A549 (cell line): ENCODE measurements around the gene S1PR1. TPM values are rescaled to one million over a fixed set of nuclear protein-coding genes. Genes with fewer than 3 reads are reported as not detected.

Source experiments
- ATAC-seq, 2 experiments: fragments of 200-7000 bp in 1 of 2; fragments of >200 bp in 1 of 2; cut with Nextera tagmentation in 1 of 2; cut with Tn5 transposase in 1 of 2; 3 replicates each; pipeline versions ENCODE4 v1.8.0 to v1.9.1; 2018 to 2020; ENCODE audit warnings: mild to moderate bottlenecking in 1 of 2, moderate library complexity in 1 of 2
- CTCF ChIA-PET: fragments of 300-600 bp; sonication (Branson Sonifier 250); formaldehyde crosslinking; extraction: SDS; loops from one replicate; lab custom pipeline; 2021; ENCODE audit warnings: antibody characterized with exemption, inconsistent platforms; lab: Yijun Ruan, JAX
- POLR2A ChIA-PET: fragments of 350-600 bp; formaldehyde crosslinking; extraction: SDS; loops from one replicate; lab custom pipeline; 2021; ENCODE audit warnings: antibody characterized with exemption, inconsistent platforms; lab: Yijun Ruan, JAX
- DNase-seq, 2 experiments: peaks; one replicate each; pipeline versions ENCODE4 v3.0.0 to v3.0.0-alpha.2; 2011 to 2016; ENCODE audit warnings: low read depth in 1 of 2, low spot score in 1 of 2
- FAIRE-seq: peaks from 2 replicates; lab custom pipeline; 2011; peaks lifted over from hg19 to GRCh38; lab: Jason Lieb, UNC
- H3K27ac ChIP-seq, 2 experiments: fragments of >200 bp; sonication (Bioruptor Twin); formaldehyde crosslinking; 3 replicates each; pipeline ENCODE4 v1.5.1; 2016 to 2017
- H3K4me1 ChIP-seq: fragments of >200 bp; sonication (Bioruptor Twin); formaldehyde crosslinking; 3 replicates; pipeline ENCODE4 v1.6.1; 2016
- H3K4me2 ChIP-seq: fragments of >200 bp; sonication (Bioruptor Twin); formaldehyde crosslinking; 3 replicates; pipeline ENCODE4 v1.6.1; 2016
- H3K4me3 ChIP-seq: fragments of >200 bp; sonication (Bioruptor Twin); formaldehyde crosslinking; 3 replicates; pipeline ENCODE4 v1.5.1; 2016
- H3K9me3 ChIP-seq: fragments of >200 bp; sonication (Bioruptor Twin); formaldehyde crosslinking; 3 replicates; pipeline ENCODE4 v1.6.1; 2016
- CBX2 ChIP-seq: fragments of 200-600 bp; sonication (generic); IDR thresholded peaks from 2 replicates; pipeline ENCODE4 v1.6.1; 2016; ENCODE audit warnings: low read depth, mild to moderate bottlenecking, borderline replicate concordance
- CBX8 ChIP-seq: fragments of 200-600 bp; sonication (generic); IDR thresholded peaks from 2 replicates; pipeline ENCODE4 v1.6.1; 2016
- CEBPB ChIP-seq, 2 experiments: fragments of >200 bp in 1 of 2; sonication (Bioruptor Twin) in 1 of 2; formaldehyde crosslinking in 1 of 2; IDR thresholded peaks; 2 replicates each; pipeline ENCODE4 v1.6.1; 2012 to 2016
- CHD2 ChIP-seq: fragments of 150-350 bp; IDR thresholded peaks from 2 replicates; pipeline ENCODE4 v1.6.1; 2014; ENCODE audit warnings: low read length; ENCODE audit not compliant: partially characterized antibody
- CHD4 ChIP-seq: fragments of 200-600 bp; sonication (generic); IDR thresholded peaks from 2 replicates; pipeline ENCODE4 v1.6.1; 2016; ENCODE audit warnings: antibody characterized with exemption, mild to moderate bottlenecking, borderline replicate concordance
- EHMT2 ChIP-seq: fragments of 200-600 bp; sonication (generic); IDR thresholded peaks from 2 replicates; pipeline ENCODE4 v1.6.1; 2016; ENCODE audit warnings: antibody characterized with exemption, low read depth, mild to moderate bottlenecking, moderate library complexity
- FOSL2 ChIP-seq, 2 experiments: fragments of 450-650 bp in 1 of 2; fragments of >200 bp in 1 of 2; sonication (Bioruptor Twin) in 1 of 2; formaldehyde crosslinking; IDR thresholded peaks; 2 replicates each; pipeline versions ENCODE4 v1.5.0 to v1.6.1; 2016 to 2020; ENCODE audit warnings: mild to moderate bottlenecking in 1 of 2, moderate library complexity in 1 of 2
- HEYL ChIP-seq: fragments of 250-450 bp; sonication (Bioruptor Pico); IDR thresholded peaks from 2 replicates; pipeline ENCODE4 v1.8.0; 2021; ENCODE audit warnings: mild to moderate bottlenecking, moderate library complexity
- HOXB13 ChIP-seq: fragments of 250-450 bp; sonication (Bioruptor Pico); IDR thresholded peaks from 2 replicates; pipeline ENCODE4 v1.5.0; 2020; ENCODE audit warnings: low read depth, mild to moderate bottlenecking, moderate library complexity
- HOXB5 ChIP-seq: fragments of 250-450 bp; sonication (Bioruptor Pico); IDR thresholded peaks from 2 replicates; pipeline ENCODE4 v1.5.0; 2020; ENCODE audit warnings: mild to moderate bottlenecking, moderate library complexity
- JUNB ChIP-seq: fragments of >200 bp; sonication (Bioruptor Twin); formaldehyde crosslinking; IDR thresholded peaks from 2 replicates; pipeline ENCODE4 v1.6.1; 2016
- KDM5A ChIP-seq: fragments of 200-600 bp; sonication (generic); IDR thresholded peaks from 2 replicates; pipeline ENCODE4 v1.6.1; 2016; ENCODE audit warnings: antibody characterized with exemption, mild to moderate bottlenecking
- MAZ ChIP-seq: fragments of 150-350 bp; IDR thresholded peaks from 2 replicates; pipeline ENCODE4 v1.6.1; 2014; ENCODE audit warnings: antibody characterized with exemption, low read depth, low read length, borderline replicate concordance
- MYC ChIP-seq: IDR thresholded peaks from 2 replicates; pipeline ENCODE4 v1.6.1; 2012; ENCODE audit warnings: mild to moderate bottlenecking, inconsistent platforms, low read length, improper control_type of control experiment, borderline replicate concordance
- RAD21 ChIP-seq, 2 experiments: fragments of >200 bp in 1 of 2; sonication (Bioruptor Twin) in 1 of 2; formaldehyde crosslinking in 1 of 2; IDR thresholded peaks in 1 of 2; conservative IDR thresholded peaks in 1 of 2; 2 replicates in 1 of 2; 3 replicates in 1 of 2; pipeline ENCODE4 v1.6.1; 2012 to 2018; ENCODE audit warnings: inconsistent platforms in 1 of 2
- SMC3 ChIP-seq: fragments of >200 bp; sonication (Bioruptor Twin); formaldehyde crosslinking; IDR thresholded peaks from 3 replicates; pipeline ENCODE4 v1.6.1; 2018; ENCODE audit warnings: inconsistent platforms
- TP53 ChIP-seq: fragments of 250-450 bp; sonication (Bioruptor Pico); IDR thresholded peaks from 2 replicates; pipeline ENCODE4 v1.5.0; 2021; ENCODE audit warnings: mild to moderate bottlenecking, moderate library complexity
- ZNF302 ChIP-seq: fragments of 250-450 bp; sonication (Bioruptor Pico); IDR thresholded peaks from 2 replicates; pipeline ENCODE4 v1.9.0; 2021; ENCODE audit warnings: inconsistent platforms, mild to moderate bottlenecking, moderate library complexity
- WGBS: methylation state at CpG from one replicate; pipeline ENCODE4 v1.1.6; 2017; ENCODE audit errors: missing lambda C conversion rate; 5-methylcytosine and 5-hydroxymethylcytosine counted together
- polyA plus RNA-seq, 4 experiments: library from polyadenylated mRNA; depleted of rRNA in 3 of 4; stranded (reverse); fragments of >200 nt; fragmentation: RNase III in 1 of 4; extraction: RNeasy Plus Mini Kit Qiagen cat#74134 plus additional on column Dnase treatment in 1 of 4; gene quantifications; 2 replicates in 3 of 4; 3 replicates in 1 of 4; pipeline ENCODE4 v1.2.3, GENCODE V29; 2011 to 2017
- TF ChIP-seq, protein P1 (sequence below): fragments of 200-600 bp; sonication (generic); IDR thresholded peaks from 2 replicates; pipeline ENCODE4 v1.6.1; 2016; ENCODE audit warnings: antibody characterized with exemption, mild to moderate bottlenecking, moderate library complexity
- TF ChIP-seq, protein P2 (sequence below): fragments of 450-650 bp; IDR thresholded peaks from 2 replicates; pipeline ENCODE4 v1.6.1; 2014; ENCODE audit warnings: antibody characterized with exemption
- TF ChIP-seq, protein P3 (sequence below): fragments of 250-450 bp; sonication (Bioruptor Pico); IDR thresholded peaks from 2 replicates; pipeline ENCODE4 v1.5.0; 2020; ENCODE audit warnings: low read depth, mild to moderate bottlenecking, moderate library complexity
- TF ChIP-seq, protein P4 (sequence below): fragments of >200 bp; sonication (Bioruptor Twin); formaldehyde crosslinking; IDR thresholded peaks from 3 replicates; pipeline ENCODE4 v1.5.1; 2016

The S1PR1 gene
- polyA plus RNA-seq, 2 of the 4 experiments (the other 2 are of a cell fraction) = 0.06 TPM; not detected in 1

DNA sequence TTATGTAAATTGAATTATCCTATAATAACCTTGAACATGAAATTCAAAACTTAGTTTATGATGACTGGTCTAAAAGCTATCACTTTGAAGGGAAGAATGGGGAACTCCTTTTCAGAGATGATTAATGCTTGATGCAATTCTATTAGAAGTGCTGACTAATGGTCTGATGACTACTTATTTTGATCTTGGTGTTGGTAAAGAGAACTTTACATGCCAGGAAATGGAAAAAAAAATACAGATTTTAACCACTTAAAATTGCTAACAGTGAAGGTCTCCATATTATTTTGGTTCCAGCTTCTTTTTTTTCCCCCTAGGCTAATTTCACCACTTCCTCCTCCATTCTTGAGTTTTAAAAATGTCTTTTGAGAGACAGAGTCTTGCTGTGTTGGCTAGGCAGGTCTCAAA, 22.9 kb downstream of the S1PR1 start (continued):
- TF ChIP-seq FOSL2 (IDR thresholded peaks at IDR 0.05) (peak; percentile 39; the same call in 1 of the 2 replicates), FOSL2 (CRISPR knock-in tag; IDR thresholded peaks at IDR 0.05) (peak; percentile 71), KDM5A (no peak), HEYL (CRISPR knock-in tag) (no peak), CEBPB (IDR thresholded peaks at IDR 0.05) (peak; percentile 15 to 16; a peak in 1 of 4 replicates), CBX8 (no peak)
- TF ChIP-seq, protein P1, sequence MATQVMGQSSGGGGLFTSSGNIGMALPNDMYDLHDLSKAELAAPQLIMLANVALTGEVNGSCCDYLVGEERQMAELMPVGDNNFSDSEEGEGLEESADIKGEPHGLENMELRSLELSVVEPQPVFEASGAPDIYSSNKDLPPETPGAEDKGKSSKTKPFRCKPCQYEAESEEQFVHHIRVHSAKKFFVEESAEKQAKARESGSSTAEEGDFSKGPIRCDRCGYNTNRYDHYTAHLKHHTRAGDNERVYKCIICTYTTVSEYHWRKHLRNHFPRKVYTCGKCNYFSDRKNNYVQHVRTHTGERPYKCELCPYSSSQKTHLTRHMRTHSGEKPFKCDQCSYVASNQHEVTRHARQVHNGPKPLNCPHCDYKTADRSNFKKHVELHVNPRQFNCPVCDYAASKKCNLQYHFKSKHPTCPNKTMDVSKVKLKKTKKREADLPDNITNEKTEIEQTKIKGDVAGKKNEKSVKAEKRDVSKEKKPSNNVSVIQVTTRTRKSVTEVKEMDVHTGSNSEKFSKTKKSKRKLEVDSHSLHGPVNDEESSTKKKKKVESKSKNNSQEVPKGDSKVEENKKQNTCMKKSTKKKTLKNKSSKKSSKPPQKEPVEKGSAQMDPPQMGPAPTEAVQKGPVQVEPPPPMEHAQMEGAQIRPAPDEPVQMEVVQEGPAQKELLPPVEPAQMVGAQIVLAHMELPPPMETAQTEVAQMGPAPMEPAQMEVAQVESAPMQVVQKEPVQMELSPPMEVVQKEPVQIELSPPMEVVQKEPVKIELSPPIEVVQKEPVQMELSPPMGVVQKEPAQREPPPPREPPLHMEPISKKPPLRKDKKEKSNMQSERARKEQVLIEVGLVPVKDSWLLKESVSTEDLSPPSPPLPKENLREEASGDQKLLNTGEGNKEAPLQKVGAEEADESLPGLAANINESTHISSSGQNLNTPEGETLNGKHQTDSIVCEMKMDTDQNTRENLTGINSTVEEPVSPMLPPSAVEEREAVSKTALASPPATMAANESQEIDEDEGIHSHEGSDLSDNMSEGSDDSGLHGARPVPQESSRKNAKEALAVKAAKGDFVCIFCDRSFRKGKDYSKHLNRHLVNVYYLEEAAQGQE = no peak

DNA sequence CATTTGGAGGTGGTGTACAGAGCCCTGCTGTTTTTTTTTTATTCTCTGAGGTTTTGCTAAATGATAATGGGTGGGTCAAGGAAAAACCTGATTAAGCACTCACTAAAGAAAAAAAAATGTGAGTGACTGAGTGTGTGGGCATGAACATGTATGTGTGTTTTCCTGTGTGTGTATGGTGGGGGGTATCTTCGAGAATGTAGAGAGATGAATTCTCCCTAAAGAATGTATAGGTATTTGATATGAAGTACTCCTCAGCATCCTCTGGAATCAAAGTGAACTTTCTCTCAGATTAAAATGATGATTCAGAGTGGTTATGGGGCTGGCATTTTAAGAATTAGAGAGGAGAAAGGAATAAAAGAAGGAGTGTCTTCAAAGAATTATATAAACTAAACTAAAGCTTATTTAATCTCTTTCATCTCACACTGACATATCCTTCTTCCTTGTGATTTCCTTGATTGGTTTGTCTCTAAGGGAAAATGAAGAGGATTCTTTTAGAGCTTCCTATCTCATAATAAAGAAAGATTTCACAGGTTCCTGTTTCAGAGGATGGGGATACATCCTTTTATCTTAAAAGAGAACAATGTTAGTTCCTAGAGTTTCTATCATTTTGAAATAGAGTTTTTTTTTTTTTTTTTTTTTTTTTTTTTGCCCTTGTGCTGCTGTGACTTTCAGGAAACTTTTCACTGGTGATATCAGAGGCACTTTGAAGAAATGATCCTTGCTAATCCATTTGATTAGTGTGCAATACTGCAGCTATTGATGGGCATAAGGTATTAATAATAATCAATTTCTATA, 23.9 kb downstream of the S1PR1 start:
- no peak overlapping the region for H3K4me3 ChIP-seq
- CTCF ChIA-PET = no interaction called here
- 0% methylated on average over 1 of the region's 1 CpG for WGBS
- POLR2A ChIA-PET = no interaction called here
- no peak for FAIRE-seq
- H3K9me3 ChIP-seq = no peaks in the 10 kb centered on the region
- peak overlapping the region; percentile 37; the same call in 2 of the 3 replicates for H3K4me2 ChIP-seq
- peaks cover 37% of the 10 kb centered on the region for H3K4me1 ChIP-seq
- peak overlapping the region; percentile 54 to 88 for H3K27ac ChIP-seq
- ATAC-seq = no peak
- DNase-seq = no peak
- no peak for TF ChIP-seq CHD2
- TF ChIP-seq FOSL2 (IDR thresholded peaks at IDR 0.05) = no peak
- TF ChIP-seq FOSL2 (CRISPR knock-in tag; IDR thresholded peaks at IDR 0.05) = no peak
- TF ChIP-seq SMC3 = no peak
- TF ChIP-seq, all 56 proteins: peak for 0

DNA sequence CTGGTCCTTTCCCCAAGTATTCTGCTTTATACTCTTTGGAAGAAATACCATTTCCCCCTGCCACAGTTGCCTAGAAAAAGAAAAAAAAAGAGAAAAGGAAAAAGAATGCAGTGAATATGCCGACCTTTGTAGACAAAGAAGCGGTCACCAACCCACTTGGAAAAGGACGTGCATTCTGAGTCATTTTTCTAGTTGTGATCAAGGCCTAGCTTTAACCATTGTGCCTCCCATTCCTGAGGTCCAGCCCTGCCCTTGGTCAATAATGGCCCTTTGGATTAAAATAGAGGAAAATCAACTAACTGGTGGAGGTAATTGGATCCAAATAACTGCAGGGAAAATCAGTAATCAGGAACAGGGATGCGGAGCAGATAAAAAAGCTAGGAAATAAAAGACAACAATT, 24.8 kb downstream of the S1PR1 start:
- H3K4me2 ChIP-seq = no peak overlapping the region
- TF ChIP-seq, protein P2, sequence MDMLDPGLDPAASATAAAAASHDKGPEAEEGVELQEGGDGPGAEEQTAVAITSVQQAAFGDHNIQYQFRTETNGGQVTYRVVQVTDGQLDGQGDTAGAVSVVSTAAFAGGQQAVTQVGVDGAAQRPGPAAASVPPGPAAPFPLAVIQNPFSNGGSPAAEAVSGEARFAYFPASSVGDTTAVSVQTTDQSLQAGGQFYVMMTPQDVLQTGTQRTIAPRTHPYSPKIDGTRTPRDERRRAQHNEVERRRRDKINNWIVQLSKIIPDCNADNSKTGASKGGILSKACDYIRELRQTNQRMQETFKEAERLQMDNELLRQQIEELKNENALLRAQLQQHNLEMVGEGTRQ = no peak
- TF ChIP-seq MYC = no peak
- TF ChIP-seq, protein P1 = no peak
- no peak for TF ChIP-seq EHMT2
- no peak for TF ChIP-seq RAD21 (conservative IDR thresholded peaks at IDR 0.05 in 1 of 2, IDR thresholded peaks at IDR 0.05 in 1 of 2)
- TF ChIP-seq MAZ = no peak
- no peak for TF ChIP-seq HOXB13
- TF ChIP-seq, protein P3, sequence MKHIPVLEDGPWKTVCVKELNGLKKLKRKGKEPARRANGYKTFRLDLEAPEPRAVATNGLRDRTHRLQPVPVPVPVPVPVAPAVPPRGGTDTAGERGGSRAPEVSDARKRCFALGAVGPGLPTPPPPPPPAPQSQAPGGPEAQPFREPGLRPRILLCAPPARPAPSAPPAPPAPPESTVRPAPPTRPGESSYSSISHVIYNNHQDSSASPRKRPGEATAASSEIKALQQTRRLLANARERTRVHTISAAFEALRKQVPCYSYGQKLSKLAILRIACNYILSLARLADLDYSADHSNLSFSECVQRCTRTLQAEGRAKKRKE (CRISPR knock-in tag) = no peak
- TF ChIP-seq HOXB5 (CRISPR knock-in tag) = no peak
- no peak for TF ChIP-seq CHD4
- no peak for TF ChIP-seq JUNB
- TF ChIP-seq TP53 (CRISPR knock-in tag) = no peak
- no peak for TF ChIP-seq CBX2
- TF ChIP-seq, protein P4, sequence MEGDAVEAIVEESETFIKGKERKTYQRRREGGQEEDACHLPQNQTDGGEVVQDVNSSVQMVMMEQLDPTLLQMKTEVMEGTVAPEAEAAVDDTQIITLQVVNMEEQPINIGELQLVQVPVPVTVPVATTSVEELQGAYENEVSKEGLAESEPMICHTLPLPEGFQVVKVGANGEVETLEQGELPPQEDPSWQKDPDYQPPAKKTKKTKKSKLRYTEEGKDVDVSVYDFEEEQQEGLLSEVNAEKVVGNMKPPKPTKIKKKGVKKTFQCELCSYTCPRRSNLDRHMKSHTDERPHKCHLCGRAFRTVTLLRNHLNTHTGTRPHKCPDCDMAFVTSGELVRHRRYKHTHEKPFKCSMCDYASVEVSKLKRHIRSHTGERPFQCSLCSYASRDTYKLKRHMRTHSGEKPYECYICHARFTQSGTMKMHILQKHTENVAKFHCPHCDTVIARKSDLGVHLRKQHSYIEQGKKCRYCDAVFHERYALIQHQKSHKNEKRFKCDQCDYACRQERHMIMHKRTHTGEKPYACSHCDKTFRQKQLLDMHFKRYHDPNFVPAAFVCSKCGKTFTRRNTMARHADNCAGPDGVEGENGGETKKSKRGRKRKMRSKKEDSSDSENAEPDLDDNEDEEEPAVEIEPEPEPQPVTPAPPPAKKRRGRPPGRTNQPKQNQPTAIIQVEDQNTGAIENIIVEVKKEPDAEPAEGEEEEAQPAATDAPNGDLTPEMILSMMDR = no peak
- TF ChIP-seq ZNF302 (CRISPR knock-in tag) = no peak

More for the DNA sequence above, 24.8 kb downstream of the S1PR1 start:
- FAIRE-seq = no peak
- POLR2A ChIA-PET = no interaction called here
- ATAC-seq = no peak
- DNase-seq = no peak
- Histone ChIP-seq H3K27ac (no peak overlapping the region), H3K4me1 (peaks cover 37% of the 10 kb centered on the region), H3K4me3 (no peak overlapping the region), H3K9me3 (no peaks in the 10 kb centered on the region)
- CTCF ChIA-PET = interaction anchor here (1.3 kb wide), 1 partner anchor 27 kb away, joined by 5 read pairs; no protein-coding TSS in a partner anchor
- WGBS = 64% methylated on average over 4 of the region's 4 CpGs
